Measurements from ENCODE around the gene KLRF2.
"Not testable (repeated sequence)": the region's sequence is repeated elsewhere in the genome, so short reads cannot be mapped to it uniquely, and the experiment has no call there.

The KLRF2 gene

GRCh38 chr12:9868951-9869306 lies 12.4 kb upstream of the KLRF2 start:
- Histone ChIP-seq H3K36me3 (ENCODE audit: control insufficient read depth, insufficient read depth, low read length) (no peaks in the 10 kb centered on the region), H3K4me1 (ENCODE audit: control insufficient read depth, insufficient read depth, low read length) (no peaks in the 10 kb centered on the region), H3K27ac (ENCODE audit: low read depth, low read length) (no peak overlapping the region), H3K9ac (ENCODE audit: low read length) (no peak overlapping the region), H3K27me3 (ENCODE audit: control insufficient read depth, insufficient read depth, low read length) (no peaks in the 10 kb centered on the region), H3K4me3 (ENCODE audit: low read length) (peak overlapping the region; percentile 63)

- no peaks in the 10 kb centered on the region for H3K36me3 ChIP-seq (ENCODE audit: control insufficient read depth, insufficient read depth, low read length)
- peak within 1 kb of the TSS; percentile 62 for H3K9ac ChIP-seq (ENCODE audit: low read length)
- H3K27ac ChIP-seq (ENCODE audit: low read depth, low read length): peak within 1 kb of the TSS; percentile 68
- H3K27me3 ChIP-seq (ENCODE audit: control insufficient read depth, insufficient read depth, low read length): no peaks in the 10 kb centered on the region
- H3K4me1 ChIP-seq (ENCODE audit: control insufficient read depth, insufficient read depth, low read length): no peaks in the 10 kb centered on the region
- H3K4me3 ChIP-seq (ENCODE audit: low read length): peak within 1 kb of the TSS; percentile 63
These were observed 11.8 kb upstream of the KLRF2 start, which contains the start of gene CLEC2B for GRCh38 chr12:9869307-9870161. Gene CLEC2B, minus strand, starts transcription at chr12:9869354.

GRCh38 chr12:9870286-9870866 lies 10.9 kb upstream of the KLRF2 start:
- no peaks in the 10 kb centered on the region for H3K4me1 ChIP-seq (ENCODE audit: control insufficient read depth, insufficient read depth, low read length)
- H3K4me3 ChIP-seq (ENCODE audit: low read length): peak overlapping the region; percentile 63
- H3K27me3 ChIP-seq (ENCODE audit: control insufficient read depth, insufficient read depth, low read length): no peaks in the 10 kb centered on the region
- no peaks in the 10 kb centered on the region for H3K36me3 ChIP-seq (ENCODE audit: control insufficient read depth, insufficient read depth, low read length)
- H3K9ac ChIP-seq (ENCODE audit: low read length): no peak overlapping the region
- H3K27ac ChIP-seq (ENCODE audit: low read depth, low read length): peak overlapping the region; percentile 68

GRCh38 chr12:9872162-9872561 lies 9.1 kb upstream of the KLRF2 start:
- H3K4me1 ChIP-seq (ENCODE audit: control insufficient read depth, insufficient read depth, low read length): no peaks in the 10 kb centered on the region
- no peak overlapping the region for H3K9ac ChIP-seq (ENCODE audit: low read length)
- H3K27ac ChIP-seq (ENCODE audit: low read depth, low read length): no peak overlapping the region
- no peak overlapping the region for H3K4me3 ChIP-seq (ENCODE audit: low read length)
- no peaks in the 10 kb centered on the region for H3K27me3 ChIP-seq (ENCODE audit: control insufficient read depth, insufficient read depth, low read length)
- no peaks in the 10 kb centered on the region for H3K36me3 ChIP-seq (ENCODE audit: control insufficient read depth, insufficient read depth, low read length)

- no peak overlapping the region for H3K27ac ChIP-seq (ENCODE audit: low read depth, low read length)
- H3K4me1 ChIP-seq (ENCODE audit: control insufficient read depth, insufficient read depth, low read length): no peaks in the 10 kb centered on the region
- H3K4me3 ChIP-seq (ENCODE audit: low read length): no peak overlapping the region
- no peaks in the 10 kb centered on the region for H3K27me3 ChIP-seq (ENCODE audit: control insufficient read depth, insufficient read depth, low read length)
- no peaks in the 10 kb centered on the region for H3K36me3 ChIP-seq (ENCODE audit: control insufficient read depth, insufficient read depth, low read length)
- H3K9ac ChIP-seq (ENCODE audit: low read length): no peak overlapping the region
These were observed 8.5 kb upstream of the KLRF2 start for GRCh38 chr12:9872742-9873141.

GRCh38 chr12:9876120-9876519 lies 5.2 kb upstream of the KLRF2 start:
- not testable (repeated sequence) for H3K36me3 ChIP-seq (ENCODE audit: control insufficient read depth, insufficient read depth, low read length); H3K27ac ChIP-seq (ENCODE audit: low read depth, low read length); H3K27me3 ChIP-seq (ENCODE audit: control insufficient read depth, insufficient read depth, low read length); H3K4me1 ChIP-seq (ENCODE audit: control insufficient read depth, insufficient read depth, low read length); H3K4me3 ChIP-seq (ENCODE audit: low read length); H3K9ac ChIP-seq (ENCODE audit: low read length)

- Histone ChIP-seq H3K27ac (ENCODE audit: low read depth, low read length) (no peak overlapping the region), H3K9ac (ENCODE audit: low read length) (no peak overlapping the region), H3K4me3 (ENCODE audit: low read length) (no peak overlapping the region), H3K4me1 (ENCODE audit: control insufficient read depth, insufficient read depth, low read length) (no peaks in the 10 kb centered on the region), H3K36me3 (ENCODE audit: control insufficient read depth, insufficient read depth, low read length) (no peaks in the 10 kb centered on the region), H3K27me3 (ENCODE audit: control insufficient read depth, insufficient read depth, low read length) (no peaks in the 10 kb centered on the region)
These were observed 684 bp upstream of the KLRF2 start for GRCh38 chr12:9880532-9881078.

- no peak overlapping the region for H3K9ac ChIP-seq (ENCODE audit: low read length)
These were observed 699 bp downstream of the KLRF2 start for GRCh38 chr12:9881988-9882387.

GRCh38 chr12:9883175-9883574 lies 1.9 kb downstream of the KLRF2 start:
- H3K27me3 ChIP-seq (ENCODE audit: control insufficient read depth, insufficient read depth, low read length): no peaks in the 10 kb centered on the region
- H3K9ac ChIP-seq (ENCODE audit: low read length): no peak overlapping the region
- no peak overlapping the region for H3K4me3 ChIP-seq (ENCODE audit: low read length)
- H3K27ac ChIP-seq (ENCODE audit: low read depth, low read length): no peak overlapping the region
- H3K4me1 ChIP-seq (ENCODE audit: control insufficient read depth, insufficient read depth, low read length): no peaks in the 10 kb centered on the region
- no peaks in the 10 kb centered on the region for H3K36me3 ChIP-seq (ENCODE audit: control insufficient read depth, insufficient read depth, low read length)

More at GRCh38 chr12:9881988-9882387, 699 bp downstream of the KLRF2 start:
- no peak overlapping the region for H3K27ac ChIP-seq (ENCODE audit: low read depth, low read length)
- H3K4me3 ChIP-seq (ENCODE audit: low read length): no peak overlapping the region
- H3K27me3 ChIP-seq (ENCODE audit: control insufficient read depth, insufficient read depth, low read length): no peaks in the 10 kb centered on the region
- H3K36me3 ChIP-seq (ENCODE audit: control insufficient read depth, insufficient read depth, low read length): no peaks in the 10 kb centered on the region
- no peaks in the 10 kb centered on the region for H3K4me1 ChIP-seq (ENCODE audit: control insufficient read depth, insufficient read depth, low read length)

GRCh38 chr12:9888665-9889273 lies 7.5 kb downstream of the KLRF2 start:
- no peaks in the 10 kb centered on the region for H3K36me3 ChIP-seq (ENCODE audit: control insufficient read depth, insufficient read depth, low read length)
- no peak overlapping the region for H3K27ac ChIP-seq (ENCODE audit: low read depth, low read length)
- no peaks in the 10 kb centered on the region for H3K27me3 ChIP-seq (ENCODE audit: control insufficient read depth, insufficient read depth, low read length)
- no peak overlapping the region for H3K4me3 ChIP-seq (ENCODE audit: low read length)
- no peak overlapping the region for H3K9ac ChIP-seq (ENCODE audit: low read length)
- no peaks in the 10 kb centered on the region for H3K4me1 ChIP-seq (ENCODE audit: control insufficient read depth, insufficient read depth, low read length)

- Histone ChIP-seq H3K27me3 (ENCODE audit: control insufficient read depth, insufficient read depth, low read length) (no peaks in the 10 kb centered on the region), H3K36me3 (ENCODE audit: control insufficient read depth, insufficient read depth, low read length) (no peaks in the 10 kb centered on the region), H3K9ac (ENCODE audit: low read length) (no peak overlapping the region), H3K27ac (ENCODE audit: low read depth, low read length) (no peak overlapping the region), H3K4me3 (ENCODE audit: low read length) (no peak overlapping the region), H3K4me1 (ENCODE audit: control insufficient read depth, insufficient read depth, low read length) (no peaks in the 10 kb centered on the region)
These were observed 14.1 kb downstream of the KLRF2 start for GRCh38 chr12:9895215-9895971.

GRCh38 chr12:9897535-9897934 lies 16.2 kb downstream of the KLRF2 start:
- no peaks in the 10 kb centered on the region for H3K4me1 ChIP-seq (ENCODE audit: control insufficient read depth, insufficient read depth, low read length)
- no peaks in the 10 kb centered on the region for H3K36me3 ChIP-seq (ENCODE audit: control insufficient read depth, insufficient read depth, low read length)
- H3K9ac ChIP-seq (ENCODE audit: low read length): no peak overlapping the region
- H3K27ac ChIP-seq (ENCODE audit: low read depth, low read length): no peak overlapping the region
- no peak overlapping the region for H3K4me3 ChIP-seq (ENCODE audit: low read length)
- no peaks in the 10 kb centered on the region for H3K27me3 ChIP-seq (ENCODE audit: control insufficient read depth, insufficient read depth, low read length)

Data from rectal smooth muscle tissue (tissue), 1 donor.